Natural killer cell (primary cell): ENCODE measurements around the gene OR8D2. TPM values are rescaled to one million over a fixed set of nuclear protein-coding genes. Genes with fewer than 3 reads are reported as not detected.

Experiments used
- ATAC-seq, 3 donors: fragments of 150-1000 bp in 2 of 3; fragments of 200-7000 bp in 1 of 3; cut with Tn5 transposase; 1 replicate in 1 of 3; 2 replicates in 2 of 3; pipeline ENCODE4 v1.10.0; 2021; ENCODE audit warnings: mild to moderate bottlenecking in 2 of 3, moderate library complexity in 2 of 3
- DNase-seq, 2 donors: peaks; one replicate each; pipeline versions ENCODE4 v3.0.0 to v3.0.0-alpha.2; 2013 to 2021; ENCODE audit warnings: mixed read lengths in 1 of 2
- H3K27ac ChIP-seq: one replicate; pipeline ENCODE4 v1.5.1; 2013; ENCODE audit warnings: mild to moderate bottlenecking, low read length
- H3K27me3 ChIP-seq: one replicate; pipeline ENCODE4 v1.6.1; 2013; ENCODE audit warnings: low read length; ENCODE audit not compliant: control insufficient read depth, insufficient read depth
- H3K36me3 ChIP-seq: one replicate; pipeline ENCODE4 v1.6.1; 2013; ENCODE audit warnings: low read length; ENCODE audit not compliant: control insufficient read depth, insufficient read depth
- H3K4me1 ChIP-seq: one replicate; pipeline ENCODE4 v1.6.1; 2013; ENCODE audit warnings: low read length; ENCODE audit not compliant: control insufficient read depth, insufficient read depth
- H3K4me3 ChIP-seq: one replicate; pipeline ENCODE4 v1.5.1; 2013; ENCODE audit warnings: low read length
- H3K9me3 ChIP-seq: one replicate; pipeline ENCODE4 v1.6.1; 2013; ENCODE audit warnings: low read length; ENCODE audit not compliant: control insufficient read depth, insufficient read depth
- H3K27ac Mint-ChIP-seq, 2 donors: one replicate each; pipeline ENCODE4 v1.8.0; 2022; ENCODE audit warnings: mild to moderate bottlenecking in 2 of 2, mixed read lengths in 2 of 2, moderate library complexity in 1 of 2
- H3K27me3 Mint-ChIP-seq, 2 donors: one replicate each; pipeline ENCODE4 v1.8.0; 2022; ENCODE audit warnings: low read depth in 2 of 2, mixed read lengths in 2 of 2
- H3K36me3 Mint-ChIP-seq: one replicate; pipeline ENCODE4 v1.8.0; 2022; ENCODE audit warnings: mixed read lengths
- H3K4me1 Mint-ChIP-seq, 2 donors: one replicate each; pipeline ENCODE4 v1.8.0; 2022; ENCODE audit warnings: mixed read lengths in 2 of 2
- H3K4me3 Mint-ChIP-seq: one replicate; pipeline ENCODE4 v1.8.0; 2022; ENCODE audit warnings: mild to moderate bottlenecking, moderate library complexity, mixed read lengths
- H3K9me3 Mint-ChIP-seq, 2 donors: one replicate each; pipeline ENCODE4 v1.8.0; 2022; ENCODE audit warnings: mixed read lengths in 2 of 2
- WGBS: methylation state at CpG from one replicate; pipeline ENCODE4 v1.1.7; 2013; ENCODE audit warnings: missing lambda C conversion rate; ENCODE audit not compliant: insufficient coverage; 5-methylcytosine and 5-hydroxymethylcytosine counted together
- intact Hi-C: fragments of 100-400 bp; cut with micrococcal nuclease; formaldehyde crosslinking; loops from one replicate; pipeline ENCODE4 v1.14.2; 2022
- total RNA-seq, 4 donors: library from RNA; stranded (reverse); fragments of 120-200 nt in 1 of 4; gene quantifications; one replicate each; pipeline versions ENCODE4 v1.2.3 to v1.2.4, GENCODE V29; 2013 to 2022
- TF ChIP-seq, protein P1 (sequence below): fragments of 200-600 bp; IDR thresholded peaks from one replicate; pipeline ENCODE4 v1.8.0; 2022; ENCODE audit warnings: antibody characterized with exemption

The OR8D2 gene, protein sequence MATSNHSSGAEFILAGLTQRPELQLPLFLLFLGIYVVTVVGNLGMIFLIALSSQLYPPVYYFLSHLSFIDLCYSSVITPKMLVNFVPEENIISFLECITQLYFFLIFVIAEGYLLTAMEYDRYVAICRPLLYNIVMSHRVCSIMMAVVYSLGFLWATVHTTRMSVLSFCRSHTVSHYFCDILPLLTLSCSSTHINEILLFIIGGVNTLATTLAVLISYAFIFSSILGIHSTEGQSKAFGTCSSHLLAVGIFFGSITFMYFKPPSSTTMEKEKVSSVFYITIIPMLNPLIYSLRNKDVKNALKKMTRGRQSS
- not detected for total RNA-seq
- not detected for total RNA-seq (2013)

DNA sequence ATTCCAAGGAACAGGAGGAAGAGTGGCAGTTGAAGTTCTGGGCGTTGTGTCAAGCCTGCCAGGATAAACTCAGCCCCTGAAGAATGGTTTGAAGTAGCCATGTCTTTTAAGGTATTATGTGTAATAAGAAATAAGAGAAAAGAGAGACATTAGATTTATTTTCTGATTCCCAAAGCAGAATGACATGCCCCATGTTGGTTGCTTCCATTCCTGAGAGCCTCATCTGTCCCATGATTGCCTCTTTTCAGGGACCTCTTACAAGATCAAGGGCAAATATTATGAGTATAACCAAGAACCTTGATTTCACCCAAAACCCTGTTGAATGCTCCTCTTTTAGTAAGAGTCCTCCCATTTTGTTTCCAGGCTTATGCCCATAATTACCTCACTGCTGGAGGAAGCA lies at the start of gene OR8D2:
OR8D2 (minus strand) TSS at position 101 of the 400 bp plus-strand sequence; CDS start at position 101, 0 bp downstream.
- WGBS, result 82% methylated on average over 1 of the region's 1 CpG
- no peak within 1 kb of the TSS for H3K27ac Mint-ChIP-seq

DNA sequence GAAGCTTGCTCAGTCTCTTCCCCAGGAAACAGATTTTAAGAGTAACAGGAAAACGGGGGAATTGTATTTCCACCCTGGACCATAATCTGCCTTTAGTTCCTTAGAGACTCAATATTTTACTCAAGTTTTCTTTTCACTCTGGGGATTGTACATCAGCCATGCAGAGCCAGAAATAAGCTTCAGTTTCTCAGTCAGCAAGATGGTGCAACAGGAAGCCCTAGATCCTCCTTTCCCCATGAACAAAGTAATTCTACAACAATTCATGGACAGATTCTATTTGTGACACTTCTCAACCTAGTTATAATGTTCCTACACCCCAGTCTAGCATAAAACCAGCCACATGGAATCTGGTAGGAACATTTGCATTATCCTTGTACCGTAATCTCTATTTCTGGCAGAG lies 39.6 kb upstream of the OR8D2 start:
- DNase-seq (no peak), ATAC-seq (no peak)
- no peak overlapping the region for H3K4me3 ChIP-seq
- no peaks in the 10 kb centered on the region for H3K27me3 Mint-ChIP-seq
- H3K9me3 Mint-ChIP-seq, result no peaks in the 10 kb centered on the region
- H3K36me3 ChIP-seq, result no peaks in the 10 kb centered on the region
- TF ChIP-seq, protein P1, sequence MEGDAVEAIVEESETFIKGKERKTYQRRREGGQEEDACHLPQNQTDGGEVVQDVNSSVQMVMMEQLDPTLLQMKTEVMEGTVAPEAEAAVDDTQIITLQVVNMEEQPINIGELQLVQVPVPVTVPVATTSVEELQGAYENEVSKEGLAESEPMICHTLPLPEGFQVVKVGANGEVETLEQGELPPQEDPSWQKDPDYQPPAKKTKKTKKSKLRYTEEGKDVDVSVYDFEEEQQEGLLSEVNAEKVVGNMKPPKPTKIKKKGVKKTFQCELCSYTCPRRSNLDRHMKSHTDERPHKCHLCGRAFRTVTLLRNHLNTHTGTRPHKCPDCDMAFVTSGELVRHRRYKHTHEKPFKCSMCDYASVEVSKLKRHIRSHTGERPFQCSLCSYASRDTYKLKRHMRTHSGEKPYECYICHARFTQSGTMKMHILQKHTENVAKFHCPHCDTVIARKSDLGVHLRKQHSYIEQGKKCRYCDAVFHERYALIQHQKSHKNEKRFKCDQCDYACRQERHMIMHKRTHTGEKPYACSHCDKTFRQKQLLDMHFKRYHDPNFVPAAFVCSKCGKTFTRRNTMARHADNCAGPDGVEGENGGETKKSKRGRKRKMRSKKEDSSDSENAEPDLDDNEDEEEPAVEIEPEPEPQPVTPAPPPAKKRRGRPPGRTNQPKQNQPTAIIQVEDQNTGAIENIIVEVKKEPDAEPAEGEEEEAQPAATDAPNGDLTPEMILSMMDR, result no peak
- H3K27me3 ChIP-seq, result no peaks in the 10 kb centered on the region
- H3K27ac Mint-ChIP-seq, result no peak overlapping the region
- no peaks in the 10 kb centered on the region for H3K4me1 ChIP-seq
- no peak overlapping the region for H3K27ac ChIP-seq
- WGBS, result 51% methylated on average over 2 of the region's 2 CpGs
- no peaks in the 10 kb centered on the region for H3K9me3 ChIP-seq
- no peaks in the 10 kb centered on the region for H3K4me1 Mint-ChIP-seq
- intact Hi-C loops, result no loop called here
- H3K4me3 Mint-ChIP-seq, result no peak overlapping the region
- no peaks in the 10 kb centered on the region for H3K36me3 Mint-ChIP-seq

More for the DNA sequence above, at the start of gene OR8D2:
- H3K9me3 ChIP-seq, result no peaks in the 10 kb centered on the region
- no peaks in the 10 kb centered on the region for H3K27me3 ChIP-seq
- peaks cover 0 to 5% of the 10 kb centered on the region in 2 donors for H3K9me3 Mint-ChIP-seq
- H3K4me3 ChIP-seq, result no peak within 1 kb of the TSS
- DNase-seq (no peak), ATAC-seq (no peak)
- H3K27ac ChIP-seq, result no peak within 1 kb of the TSS
- H3K4me1 ChIP-seq, result peaks cover 1% of the 10 kb centered on the region
- H3K36me3 Mint-ChIP-seq, result no peaks in the 10 kb centered on the region
- no peak within 1 kb of the TSS for H3K4me3 Mint-ChIP-seq
- peaks cover 0 to 9% of the 10 kb centered on the region in 2 donors for H3K4me1 Mint-ChIP-seq
- no peaks in the 10 kb centered on the region for H3K36me3 ChIP-seq
- TF ChIP-seq, protein P1, result no peak
- H3K27me3 Mint-ChIP-seq, result peaks cover 6 to 16% of the 10 kb centered on the region in 2 donors
- intact Hi-C loops, result no loop called here

DNA sequence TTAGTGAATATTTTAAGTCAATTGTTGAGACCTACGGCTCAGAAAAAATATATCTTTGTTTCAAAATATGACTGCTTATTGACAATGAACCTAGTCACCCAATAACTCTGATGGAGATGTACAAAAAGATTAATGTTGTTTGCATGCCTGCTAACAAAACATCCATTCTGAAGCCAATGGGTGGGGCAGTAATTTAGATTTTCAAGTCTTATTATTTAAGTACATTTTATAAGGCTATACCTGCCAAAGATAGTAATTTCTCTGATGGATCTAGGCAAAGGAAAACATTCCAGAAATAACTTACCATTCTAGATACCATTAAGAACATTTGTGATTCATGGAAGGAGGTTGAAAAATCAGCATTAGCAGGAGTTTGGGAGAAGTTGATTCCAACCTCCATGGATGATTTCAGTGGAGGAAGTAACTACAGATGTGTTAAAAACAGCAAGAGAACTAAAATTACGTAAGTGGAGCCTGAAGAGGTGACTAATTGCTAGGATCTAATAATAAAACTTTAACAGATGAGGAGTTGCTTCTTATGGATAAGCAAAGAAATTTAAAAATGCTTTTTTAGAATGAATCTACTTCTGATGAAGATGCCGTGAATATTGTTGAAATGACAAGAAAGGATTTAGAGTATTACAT lies 26.4 kb upstream of the OR8D2 start:
- H3K27me3 ChIP-seq, result no peaks in the 10 kb centered on the region
- peaks cover 3 to 11% of the 10 kb centered on the region in 2 donors for H3K27me3 Mint-ChIP-seq
- H3K9me3 ChIP-seq, result no peaks in the 10 kb centered on the region
- H3K4me3 Mint-ChIP-seq, result no peak overlapping the region
- no peak overlapping the region for H3K4me3 ChIP-seq
- no peak overlapping the region for H3K27ac ChIP-seq
- no peak for DNase-seq
- WGBS, result 63% methylated on average over 3 of the region's 3 CpGs
- no peaks in the 10 kb centered on the region for H3K36me3 ChIP-seq
- intact Hi-C loops, result no loop called here
- H3K27ac Mint-ChIP-seq, result no peak overlapping the region
- peaks cover 0 to 4% of the 10 kb centered on the region in 2 donors for H3K9me3 Mint-ChIP-seq
- ATAC-seq, result no peak
- no peaks in the 10 kb centered on the region for H3K36me3 Mint-ChIP-seq
- H3K4me1 Mint-ChIP-seq, result no peaks in the 10 kb centered on the region
- no peaks in the 10 kb centered on the region for H3K4me1 ChIP-seq
- TF ChIP-seq, protein P1, result no peak
